Esophagus muscularis mucosa (tissue), 4 donors: Measurements from ENCODE around the gene FNIP1. TPM values are rescaled to one million over a fixed set of nuclear protein-coding genes. Genes with fewer than 3 reads are reported as not detected.

Experiments
- DNase-seq: peaks from one replicate; pipeline ENCODE4 v3.0.0-alpha.2; 2017; ENCODE audit errors: extremely low spot score
- H3K27ac ChIP-seq, 4 donors: fragments of 200-600 bp; sonication (generic); replicated peaks in 1 of 4; 1 replicate in 3 of 4; 2 replicates in 1 of 4; pipeline ENCODE4 v1.5.1; 2016 to 2019; ENCODE audit warnings: mild to moderate bottlenecking in 1 of 4
- H3K27me3 ChIP-seq, 4 donors: fragments of 200-600 bp; sonication (generic); one replicate each; pipeline versions ENCODE4 v1.5.1 to v1.6.0; 2016 to 2019
- H3K36me3 ChIP-seq, 4 donors: fragments of 200-600 bp; sonication (generic); one replicate each; pipeline ENCODE4 v1.5.1; 2016 to 2019
- H3K4me1 ChIP-seq, 4 donors: fragments of 200-600 bp; sonication (generic); one replicate each; pipeline ENCODE4 v1.5.1; 2016 to 2019
- H3K4me3 ChIP-seq, 4 donors: fragments of 200-600 bp; sonication (generic); 1 replicate in 2 of 4; 2 replicates in 2 of 4; pipeline ENCODE4 v1.5.1; 2016 to 2019; ENCODE audit warnings: mild to moderate bottlenecking in 4 of 4, moderate library complexity in 1 of 4
- H3K9me3 ChIP-seq, 4 donors: fragments of 200-600 bp; sonication (generic); 1 replicate in 3 of 4; 2 replicates in 1 of 4; pipeline ENCODE4 v1.5.1; 2016 to 2019
- EP300 ChIP-seq: sonication (generic); formaldehyde crosslinking; IDR thresholded peaks from one replicate; pipeline ENCODE4 v1.6.1; 2017; ENCODE audit warnings: antibody characterized with exemption
- POLR2A ChIP-seq: fragments of 450-650 bp; IDR thresholded peaks from one replicate; pipeline ENCODE4 v1.6.1; 2017; ENCODE audit warnings: antibody characterized with exemption, moderate library complexity, mild to moderate bottlenecking, low read depth
- POLR2AphosphoS5 ChIP-seq, 2 donors: sonication (generic); formaldehyde crosslinking; IDR thresholded peaks; one replicate each; pipeline ENCODE4 v1.6.1; 2017; ENCODE audit warnings: antibody characterized with exemption in 2 of 2
- WGBS: methylation state at CpG from one replicate; pipeline ENCODE4 v1.1.5; 2018; 5-methylcytosine and 5-hydroxymethylcytosine counted together
- intact Hi-C: fragments of 100-400 bp; cut with DNase I; formaldehyde crosslinking; loops from one replicate; pipeline ENCODE4 v1.15.1; 2023
- total RNA-seq, 4 donors: library from RNA; depleted of rRNA; stranded (reverse); fragments of >200 nt; gene quantifications; one replicate each; pipeline versions ENCODE4 v1.1.0 to v1.2.1, GENCODE V29; 2016
- TF ChIP-seq, protein P1 (sequence below), 3 experiments: fragments of 200-600 bp in 2 of 3; fragments of 450-650 bp in 1 of 3; sonication (generic) in 2 of 3; IDR thresholded peaks; one replicate each; pipeline ENCODE4 v1.5.1; 2017 to 2019; ENCODE audit warnings: antibody characterized with exemption in 3 of 3, mild to moderate bottlenecking in 2 of 3, moderate library complexity in 1 of 3

The FNIP1 gene
- total RNA-seq, 4 donors from 2014 or later, result 36.6 to 52.7 (median 50.1) TPM

DNA sequence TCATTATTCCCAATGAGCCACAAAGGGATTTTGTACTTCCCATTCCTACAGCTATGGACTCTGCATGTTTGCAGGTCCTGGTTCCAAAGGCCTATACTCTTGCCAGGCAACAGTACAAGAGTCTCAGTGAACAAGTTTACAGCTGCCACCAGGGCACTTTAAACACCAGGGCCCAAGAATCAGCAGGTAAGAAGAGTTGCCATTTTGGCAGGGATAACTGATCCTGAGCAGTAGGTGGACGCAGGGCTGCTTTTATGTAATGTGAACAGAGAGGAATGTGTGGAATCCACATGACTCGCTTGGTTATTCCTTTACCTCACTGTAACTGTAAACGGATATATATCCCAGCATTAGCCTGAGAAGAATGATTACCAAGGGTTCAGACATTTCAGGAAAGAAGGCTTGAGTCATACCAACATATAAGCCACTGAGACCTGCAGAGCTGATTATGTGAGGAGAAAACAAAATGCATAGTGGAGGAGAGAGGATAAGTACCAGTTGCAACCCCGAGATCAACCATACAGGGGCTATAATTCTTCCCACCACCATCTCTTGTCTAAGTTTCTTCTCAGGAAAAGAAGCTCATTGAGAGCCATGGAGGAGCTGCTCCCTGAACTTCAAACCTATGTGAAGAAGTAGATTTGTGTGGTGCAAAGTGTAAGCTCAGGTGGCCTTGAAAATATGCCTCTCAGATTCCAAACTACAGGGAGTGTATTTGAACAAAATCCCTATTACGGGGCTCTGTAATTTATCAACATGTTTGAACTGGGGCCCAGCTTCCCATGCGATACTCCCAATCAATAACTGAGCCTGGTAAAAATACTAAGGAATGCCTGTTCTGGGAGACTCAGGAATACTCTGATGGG is 186.4 kb downstream of the FNIP1 start:
- 58% methylated on average over 6 of the region's 6 CpGs for WGBS
- H3K27me3 ChIP-seq, result no peaks in the 10 kb centered on the region
- no peaks in the 10 kb centered on the region for H3K36me3 ChIP-seq
- no peak overlapping the region for H3K27ac ChIP-seq
- no peaks in the 10 kb centered on the region for H3K9me3 ChIP-seq
- no peak for DNase-seq
- no peak for TF ChIP-seq EP300
- TF ChIP-seq POLR2AphosphoS5 (IDR thresholded peaks at IDR 0.05), result no peak
- TF ChIP-seq, protein P1, sequence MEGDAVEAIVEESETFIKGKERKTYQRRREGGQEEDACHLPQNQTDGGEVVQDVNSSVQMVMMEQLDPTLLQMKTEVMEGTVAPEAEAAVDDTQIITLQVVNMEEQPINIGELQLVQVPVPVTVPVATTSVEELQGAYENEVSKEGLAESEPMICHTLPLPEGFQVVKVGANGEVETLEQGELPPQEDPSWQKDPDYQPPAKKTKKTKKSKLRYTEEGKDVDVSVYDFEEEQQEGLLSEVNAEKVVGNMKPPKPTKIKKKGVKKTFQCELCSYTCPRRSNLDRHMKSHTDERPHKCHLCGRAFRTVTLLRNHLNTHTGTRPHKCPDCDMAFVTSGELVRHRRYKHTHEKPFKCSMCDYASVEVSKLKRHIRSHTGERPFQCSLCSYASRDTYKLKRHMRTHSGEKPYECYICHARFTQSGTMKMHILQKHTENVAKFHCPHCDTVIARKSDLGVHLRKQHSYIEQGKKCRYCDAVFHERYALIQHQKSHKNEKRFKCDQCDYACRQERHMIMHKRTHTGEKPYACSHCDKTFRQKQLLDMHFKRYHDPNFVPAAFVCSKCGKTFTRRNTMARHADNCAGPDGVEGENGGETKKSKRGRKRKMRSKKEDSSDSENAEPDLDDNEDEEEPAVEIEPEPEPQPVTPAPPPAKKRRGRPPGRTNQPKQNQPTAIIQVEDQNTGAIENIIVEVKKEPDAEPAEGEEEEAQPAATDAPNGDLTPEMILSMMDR (IDR thresholded peaks at IDR 0.05), result no peak
- TF ChIP-seq POLR2A, result no peak
- H3K4me1 ChIP-seq, result peaks cover 27 to 45% (median 40%) of the 10 kb centered on the region in 4 donors
- H3K4me3 ChIP-seq, result no peak overlapping the region
- intact Hi-C loops, result no loop called here

GRCh38 chr5:131609774-131610173 is 187.0 kb downstream of the FNIP1 start:
- no peak for DNase-seq
- Histone ChIP-seq H3K4me3 (no peak overlapping the region), H3K4me1 (peaks cover 23 to 38% (median 35%) of the 10 kb centered on the region in 4 donors), H3K36me3 (no peaks in the 10 kb centered on the region), H3K27ac (no peak overlapping the region), H3K9me3 (no peaks in the 10 kb centered on the region), H3K27me3 (no peaks in the 10 kb centered on the region)
- TF ChIP-seq, protein P1 (IDR thresholded peaks at IDR 0.05), result no peak
- TF ChIP-seq EP300 (no peak), POLR2A (no peak), POLR2AphosphoS5 (IDR thresholded peaks at IDR 0.05) (no peak)
- 100% methylated on average over 1 of the region's 1 CpG for WGBS
- intact Hi-C loops, result no loop called here

DNA sequence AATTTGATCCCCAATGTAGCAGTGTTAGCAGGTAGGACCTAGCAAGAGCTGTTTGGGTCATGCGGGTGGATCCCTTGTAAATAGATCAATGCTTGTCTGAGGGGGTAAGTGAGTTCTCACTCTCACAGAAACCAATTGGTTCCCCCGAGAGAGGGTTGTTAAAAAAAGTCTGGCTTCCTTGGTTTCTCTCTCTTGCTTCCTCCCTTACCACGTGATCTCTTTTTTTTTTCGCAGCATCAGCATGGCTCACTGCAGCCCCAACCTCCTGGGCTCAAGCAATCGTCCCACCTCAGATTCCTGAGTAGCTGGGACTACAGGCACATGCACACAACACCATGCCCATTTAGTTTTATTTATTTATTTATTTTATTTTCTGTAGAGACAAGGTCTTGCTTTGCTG is 188.2 kb downstream of the FNIP1 start:
- DNase-seq, result no peak
- 83% methylated on average over 5 of the region's 5 CpGs for WGBS
- Histone ChIP-seq H3K4me1 (peaks cover 23 to 35% (median 32%) of the 10 kb centered on the region in 4 donors), H3K27ac (no peak overlapping the region), H3K4me3 (no peak overlapping the region), H3K27me3 (no peaks in the 10 kb centered on the region), H3K9me3 (no peaks in the 10 kb centered on the region), H3K36me3 (no peaks in the 10 kb centered on the region)
- intact Hi-C loops, result no loop called here
- TF ChIP-seq EP300 (no peak), POLR2AphosphoS5 (IDR thresholded peaks at IDR 0.05) (no peak)

DNA sequence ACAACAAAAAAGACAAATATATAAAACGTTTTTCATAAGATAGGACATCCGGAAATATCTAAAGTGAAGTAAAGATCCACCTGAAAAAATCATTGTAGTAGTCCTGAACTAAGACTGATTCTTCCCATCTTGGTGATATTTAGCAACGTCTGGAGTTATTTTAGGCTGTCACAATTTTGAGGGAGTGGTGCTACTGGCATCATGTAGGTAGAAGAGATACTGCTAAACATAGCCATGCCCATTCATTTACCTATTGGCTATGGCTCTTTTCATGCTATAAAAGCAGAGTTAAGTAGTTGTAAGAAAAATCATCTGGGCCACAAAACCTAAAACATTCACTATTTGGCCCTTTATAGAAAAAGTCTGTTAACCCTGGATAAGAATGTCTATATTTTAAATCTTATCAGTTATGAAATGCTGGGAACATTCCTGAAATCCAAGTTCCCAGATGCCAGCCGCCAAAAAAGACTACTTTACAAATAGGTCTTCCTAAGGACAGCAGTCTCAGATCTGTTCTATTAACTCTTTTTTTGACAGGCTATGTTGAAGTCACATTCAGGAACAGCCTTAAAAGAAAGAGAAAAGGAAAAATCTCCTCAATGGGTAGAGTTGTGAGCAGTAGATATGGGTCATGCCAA is 188.8 kb downstream of the FNIP1 start:
- H3K4me3 ChIP-seq, result no peak overlapping the region
- intact Hi-C loops, result no loop called here
- 70% methylated on average over 4 of the region's 4 CpGs for WGBS

More for the DNA sequence above, 188.8 kb downstream of the FNIP1 start:
- no peak for DNase-seq
- Histone ChIP-seq H3K36me3 (no peaks in the 10 kb centered on the region), H3K9me3 (no peaks in the 10 kb centered on the region), H3K4me1 (peaks cover 23 to 35% (median 32%) of the 10 kb centered on the region in 4 donors), H3K27ac (no peak overlapping the region), H3K27me3 (no peaks in the 10 kb centered on the region)
- TF ChIP-seq POLR2AphosphoS5 (IDR thresholded peaks at IDR 0.05) (no peak), EP300 (no peak), POLR2A (no peak)
- TF ChIP-seq, protein P1 (IDR thresholded peaks at IDR 0.05), result no peak
